GM12878 (cell line): Measurements from ENCODE around the gene KLF11.

Experiments
- CTCF ChIP-seq, 3 experiments: IDR thresholded peaks in 2 of 3; conservative IDR thresholded peaks in 1 of 3; 2 replicates each; pipeline ENCODE4 v1.5.1; 2011; ENCODE audit warnings: low read depth in 3 of 3, low read length in 3 of 3, mild to moderate bottlenecking in 3 of 3, control low read depth in 2 of 3, moderate library complexity in 2 of 3, inconsistent platforms in 1 of 3, mixed read lengths in 1 of 3; ENCODE audit not compliant: control insufficient read depth in 2 of 3, insufficient read depth in 1 of 3; ENCODE audit errors: extremely low read depth in 1 of 3
- JUND ChIP-seq: IDR thresholded peaks from 2 replicates; pipeline ENCODE4 v1.6.1; 2012; ENCODE audit warnings: low read depth, mild to moderate bottlenecking, low read length, improper control_type of control experiment, moderate library complexity
- RAD21 ChIP-seq: IDR thresholded peaks from 2 replicates; pipeline ENCODE4 v1.6.1; 2011; ENCODE audit warnings: mild to moderate bottlenecking, low read depth, low read length, moderate library complexity; ENCODE audit not compliant: insufficient read depth
- ZNF24 ChIP-seq: fragments of 450-650 bp; IDR thresholded peaks from 2 replicates; pipeline ENCODE4 v1.6.1; 2017; ENCODE audit warnings: antibody characterized with exemption, mild to moderate bottlenecking

DNA sequence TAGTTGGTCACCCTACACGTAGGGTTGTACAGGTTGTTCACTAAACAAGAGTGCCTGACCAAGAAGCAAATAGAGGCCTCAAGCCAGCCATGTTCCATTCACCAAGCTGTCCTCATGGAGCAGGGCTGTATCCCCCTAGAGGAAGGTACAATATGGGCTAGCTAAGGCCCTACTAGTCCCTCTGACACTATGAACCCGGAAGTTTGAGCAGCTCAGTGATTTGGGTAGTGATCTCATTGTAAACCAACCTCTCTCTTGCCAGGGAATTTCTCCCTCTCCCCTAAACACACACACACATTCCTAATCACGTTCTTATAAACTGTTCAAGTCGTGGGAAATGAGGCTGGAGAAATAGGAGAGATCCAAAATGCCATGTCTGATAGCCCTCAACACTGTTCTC is 43.6 kb downstream of the KLF11 start:
- no peak for TF ChIP-seq CTCF (IDR thresholded peaks at IDR 0.05 in 2 of 3, conservative IDR thresholded peaks at IDR 0.05 in 1 of 3; ENCODE audit: control insufficient read depth in 2 of 3, extremely low read depth in 1 of 3, insufficient read depth in 1 of 3, low read depth in 3 of 3, low read length in 3 of 3)
- no peak for TF ChIP-seq JUND
- no peak for TF ChIP-seq RAD21
- no peak for TF ChIP-seq ZNF24
